Measurements from ENCODE around the gene TXLNA.

TXLNA gene

DNA sequence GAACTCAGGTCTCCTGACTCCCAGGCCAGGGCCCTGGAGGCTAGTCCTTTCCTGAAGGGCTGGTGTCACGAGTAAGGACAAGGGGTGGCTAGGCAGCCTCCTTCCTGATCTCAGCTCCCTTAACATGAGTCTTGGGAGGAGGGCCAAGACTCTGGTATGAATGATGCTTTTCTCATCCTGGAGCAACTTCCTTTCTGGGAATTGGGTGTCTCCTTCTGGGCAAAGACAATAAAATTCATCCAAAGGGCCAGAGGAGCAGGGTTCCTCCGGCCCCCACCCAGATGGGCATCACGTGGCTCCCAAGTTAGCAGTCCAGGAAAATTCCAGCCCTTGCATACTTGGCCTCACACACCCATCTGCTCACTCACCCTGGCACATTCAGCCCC, 67.4 kb downstream of the TXLNA start, which contains the start of gene FAM167B:
FAM167B (plus strand) TSS at position 335 of the 386 bp plus-strand sequence. CDS start 200 bp downstream, outside the sequence.
- TF ChIP-seq, protein P1, sequence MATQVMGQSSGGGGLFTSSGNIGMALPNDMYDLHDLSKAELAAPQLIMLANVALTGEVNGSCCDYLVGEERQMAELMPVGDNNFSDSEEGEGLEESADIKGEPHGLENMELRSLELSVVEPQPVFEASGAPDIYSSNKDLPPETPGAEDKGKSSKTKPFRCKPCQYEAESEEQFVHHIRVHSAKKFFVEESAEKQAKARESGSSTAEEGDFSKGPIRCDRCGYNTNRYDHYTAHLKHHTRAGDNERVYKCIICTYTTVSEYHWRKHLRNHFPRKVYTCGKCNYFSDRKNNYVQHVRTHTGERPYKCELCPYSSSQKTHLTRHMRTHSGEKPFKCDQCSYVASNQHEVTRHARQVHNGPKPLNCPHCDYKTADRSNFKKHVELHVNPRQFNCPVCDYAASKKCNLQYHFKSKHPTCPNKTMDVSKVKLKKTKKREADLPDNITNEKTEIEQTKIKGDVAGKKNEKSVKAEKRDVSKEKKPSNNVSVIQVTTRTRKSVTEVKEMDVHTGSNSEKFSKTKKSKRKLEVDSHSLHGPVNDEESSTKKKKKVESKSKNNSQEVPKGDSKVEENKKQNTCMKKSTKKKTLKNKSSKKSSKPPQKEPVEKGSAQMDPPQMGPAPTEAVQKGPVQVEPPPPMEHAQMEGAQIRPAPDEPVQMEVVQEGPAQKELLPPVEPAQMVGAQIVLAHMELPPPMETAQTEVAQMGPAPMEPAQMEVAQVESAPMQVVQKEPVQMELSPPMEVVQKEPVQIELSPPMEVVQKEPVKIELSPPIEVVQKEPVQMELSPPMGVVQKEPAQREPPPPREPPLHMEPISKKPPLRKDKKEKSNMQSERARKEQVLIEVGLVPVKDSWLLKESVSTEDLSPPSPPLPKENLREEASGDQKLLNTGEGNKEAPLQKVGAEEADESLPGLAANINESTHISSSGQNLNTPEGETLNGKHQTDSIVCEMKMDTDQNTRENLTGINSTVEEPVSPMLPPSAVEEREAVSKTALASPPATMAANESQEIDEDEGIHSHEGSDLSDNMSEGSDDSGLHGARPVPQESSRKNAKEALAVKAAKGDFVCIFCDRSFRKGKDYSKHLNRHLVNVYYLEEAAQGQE (IDR thresholded peaks at IDR 0.05; ENCODE audit: insufficient read depth in 1 of 2, low read depth in 2 of 2, low read length in 2 of 2): no peak
- no peak for TF ChIP-seq POLR2AphosphoS5 (IDR thresholded peaks at IDR 0.05; ENCODE audit: low read depth, low read length)

- TF ChIP-seq SIN3A (IDR thresholded peaks at IDR 0.05; ENCODE audit: borderline replicate concordance, insufficient read depth, low read length) (no peak), POLR2AphosphoS5 (IDR thresholded peaks at IDR 0.05; ENCODE audit: low read depth, low read length) (no peak), FOXP2 (optimal IDR thresholded peaks at IDR 0.05; ENCODE audit: borderline replicate concordance, extremely low read depth, extremely low read length, insufficient read depth) (no peak), TAF1 (IDR thresholded peaks at IDR 0.05; ENCODE audit: borderline replicate concordance, insufficient read depth, low read length) (no peak)
- TF ChIP-seq, protein P1 (IDR thresholded peaks at IDR 0.05; ENCODE audit: insufficient read depth in 1 of 2, low read depth in 2 of 2, low read length in 2 of 2): no peak
Observed at GRCh38 chr1:32247452-32247851, 68.0 kb downstream of the TXLNA start.

All from PFSK-1 (cell line).